Measurements from ENCODE around the gene GPR180.

GRCh38 chr13:94667190-94667589, 65.5 kb downstream of the GPR180 start:
- TF ChIP-seq, protein P1, sequence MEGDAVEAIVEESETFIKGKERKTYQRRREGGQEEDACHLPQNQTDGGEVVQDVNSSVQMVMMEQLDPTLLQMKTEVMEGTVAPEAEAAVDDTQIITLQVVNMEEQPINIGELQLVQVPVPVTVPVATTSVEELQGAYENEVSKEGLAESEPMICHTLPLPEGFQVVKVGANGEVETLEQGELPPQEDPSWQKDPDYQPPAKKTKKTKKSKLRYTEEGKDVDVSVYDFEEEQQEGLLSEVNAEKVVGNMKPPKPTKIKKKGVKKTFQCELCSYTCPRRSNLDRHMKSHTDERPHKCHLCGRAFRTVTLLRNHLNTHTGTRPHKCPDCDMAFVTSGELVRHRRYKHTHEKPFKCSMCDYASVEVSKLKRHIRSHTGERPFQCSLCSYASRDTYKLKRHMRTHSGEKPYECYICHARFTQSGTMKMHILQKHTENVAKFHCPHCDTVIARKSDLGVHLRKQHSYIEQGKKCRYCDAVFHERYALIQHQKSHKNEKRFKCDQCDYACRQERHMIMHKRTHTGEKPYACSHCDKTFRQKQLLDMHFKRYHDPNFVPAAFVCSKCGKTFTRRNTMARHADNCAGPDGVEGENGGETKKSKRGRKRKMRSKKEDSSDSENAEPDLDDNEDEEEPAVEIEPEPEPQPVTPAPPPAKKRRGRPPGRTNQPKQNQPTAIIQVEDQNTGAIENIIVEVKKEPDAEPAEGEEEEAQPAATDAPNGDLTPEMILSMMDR (IDR thresholded peaks at IDR 0.05), result no peak
- no peak for TF ChIP-seq POLR2AphosphoS5 (IDR thresholded peaks at IDR 0.05)
